GM23248 (cell line): Measurements from ENCODE around the gene RELN. TPM values are rescaled to one million over a fixed set of nuclear protein-coding genes. Genes with fewer than 3 reads are reported as not detected.

Experiments used
- DNase-seq: peaks from one replicate; pipeline ENCODE4 v3.0.0-alpha.2; 2015
- H2AFZ ChIP-seq: fragments of 200-600 bp; sonication (generic); 2 replicates; pipeline ENCODE4 v1.6.1; 2016; ENCODE audit warnings: antibody characterized with exemption
- H3F3A ChIP-seq: fragments of 200-600 bp; sonication (generic); 2 replicates; pipeline ENCODE4 v1.6.1; 2016; ENCODE audit warnings: mild to moderate bottlenecking, antibody characterized with exemption, mixed run types; ENCODE audit not compliant: insufficient read depth
- H3K27ac ChIP-seq: fragments of 200-600 bp; sonication (generic); 2 replicates; pipeline ENCODE4 v1.5.1; 2016; ENCODE audit warnings: mild to moderate bottlenecking
- H3K27me3 ChIP-seq: fragments of 200-600 bp; sonication (generic); replicated peaks from 2 replicates; pipeline ENCODE4 v1.6.1; 2016; ENCODE audit warnings: mild to moderate bottlenecking; ENCODE audit not compliant: insufficient read depth
- H3K36me3 ChIP-seq: fragments of 200-600 bp; sonication (generic); 2 replicates; pipeline ENCODE4 v1.6.1; 2016; ENCODE audit warnings: low read depth, mild to moderate bottlenecking
- H3K4me1 ChIP-seq: fragments of 200-600 bp; sonication (generic); 2 replicates; pipeline ENCODE4 v1.6.1; 2016; ENCODE audit warnings: mild to moderate bottlenecking; ENCODE audit not compliant: insufficient read depth
- H3K4me2 ChIP-seq: fragments of 200-600 bp; sonication (generic); one replicate; pipeline ENCODE4 v1.6.1; 2016; ENCODE audit warnings: mild to moderate bottlenecking; ENCODE audit not compliant: unreplicated experiment
- H3K4me3 ChIP-seq: fragments of 200-600 bp; sonication (generic); 2 replicates; pipeline ENCODE4 v1.5.1; 2016; ENCODE audit warnings: mild to moderate bottlenecking
- H3K79me2 ChIP-seq: fragments of 200-600 bp; sonication (generic); 2 replicates; pipeline ENCODE4 v1.6.1; 2016; ENCODE audit warnings: mild to moderate bottlenecking; ENCODE audit not compliant: insufficient read depth
- H3K9ac ChIP-seq: fragments of 200-600 bp; sonication (generic); 2 replicates; pipeline ENCODE4 v1.6.1; 2016; ENCODE audit warnings: mild to moderate bottlenecking
- H3K9me2 ChIP-seq: fragments of 200-600 bp; sonication (generic); 2 replicates; pipeline ENCODE4 v1.6.1; 2016; ENCODE audit warnings: mixed run types, mild to moderate bottlenecking, moderate library complexity; ENCODE audit not compliant: insufficient read depth
- H3K9me3 ChIP-seq: fragments of 200-600 bp; sonication (generic); one replicate; pipeline ENCODE4 v1.6.1; 2017; ENCODE audit warnings: low read depth
- H4K20me1 ChIP-seq: fragments of 200-600 bp; sonication (generic); 2 replicates; pipeline ENCODE4 v1.6.0; 2016; ENCODE audit not compliant: insufficient read depth
- EZH2 ChIP-seq: fragments of 200-600 bp; sonication (generic); IDR thresholded peaks from 2 replicates; pipeline ENCODE4 v1.6.1; 2018; ENCODE audit warnings: antibody characterized with exemption, mild to moderate bottlenecking; ENCODE audit not compliant: insufficient read depth, poor library complexity, severe bottlenecking
- EZH2phosphoT487 ChIP-seq: fragments of 200-600 bp; sonication (generic); IDR thresholded peaks from 2 replicates; pipeline ENCODE4 v1.6.1; 2018; ENCODE audit warnings: antibody characterized with exemption, moderate library complexity, mild to moderate bottlenecking, low read depth; ENCODE audit not compliant: insufficient read depth
- WGBS, 2 experiments: methylation state at CpG; one replicate each; pipeline ENCODE4 v1.1.6; 2015 to 2017; ENCODE audit warnings: low lambda C conversion rate in 2 of 2, low coverage in 1 of 2; ENCODE audit errors: missing lambda C conversion rate in 2 of 2; 5-methylcytosine and 5-hydroxymethylcytosine counted together
- in situ Hi-C: fragments of 300-500 bp; cut with MboI; formaldehyde crosslinking; loops from 2 replicates; pipeline ENCODE4 v1.15.0; 2020
- polyA plus RNA-seq: library from polyadenylated mRNA; unstranded; fragments of >200 nt; fragmentation: Nextera tagmentation; extraction: Ambion mirVana; gene quantifications from 2 replicates; pipeline ENCODE4 v1.2.1, GENCODE V29; 2016
- total RNA-seq: library from RNA; depleted of rRNA; stranded (reverse); fragments of >200 nt; shearing (Covaris generic); gene quantifications from 2 replicates; pipeline ENCODE4 v1.2.3, GENCODE V29; 2014

Gene RELN
- total and polyA plus RNA-seq, 2 experiments from 2014 or later: 0.76 to 0.97 TPM

DNA sequence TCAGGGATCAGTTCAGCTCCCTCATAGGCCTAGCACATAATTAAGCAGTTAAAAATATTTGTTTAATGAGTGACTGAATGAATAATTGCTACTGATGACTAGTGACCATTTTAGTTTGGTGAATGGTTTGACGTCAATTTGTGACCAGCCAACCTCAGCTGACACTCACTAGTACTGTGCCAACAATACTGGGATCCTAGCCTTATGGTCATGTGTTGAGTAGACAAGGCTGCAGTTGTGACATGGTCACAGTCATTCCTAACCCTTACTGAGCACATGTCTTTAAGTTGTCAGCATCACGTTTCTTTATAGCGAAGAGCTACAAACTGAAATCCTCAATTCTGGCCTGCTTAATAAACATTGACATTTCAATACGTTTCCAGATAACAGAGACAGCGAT lies 456.5 kb downstream of the RELN start:
- H3K9me3 ChIP-seq: no peaks in the 10 kb centered on the region
- H4K20me1 ChIP-seq: no peaks in the 10 kb centered on the region
- no peaks in the 10 kb centered on the region; the same call in 1 of the 2 replicates for H3K27me3 ChIP-seq
- H3K9ac ChIP-seq: no peak overlapping the region
- no peak overlapping the region for H3K4me3 ChIP-seq
- WGBS, 2 experiments: 49 to 51% methylated on average over 5 of the region's 5 CpGs
- H3K9me2 ChIP-seq: no peaks in the 10 kb centered on the region
- H3K79me2 ChIP-seq: no peaks in the 10 kb centered on the region
- H2AFZ ChIP-seq: no peak overlapping the region
- no peaks in the 10 kb centered on the region for H3F3A ChIP-seq
- H3K36me3 ChIP-seq: no peaks in the 10 kb centered on the region
- DNase-seq: no peak
- in situ Hi-C loops: no loop called here
- no peak overlapping the region for H3K4me2 ChIP-seq
- H3K27ac ChIP-seq: no peak overlapping the region
- TF ChIP-seq EZH2phosphoT487 (no peak), EZH2 (no peak)
- no peaks in the 10 kb centered on the region for H3K4me1 ChIP-seq

DNA sequence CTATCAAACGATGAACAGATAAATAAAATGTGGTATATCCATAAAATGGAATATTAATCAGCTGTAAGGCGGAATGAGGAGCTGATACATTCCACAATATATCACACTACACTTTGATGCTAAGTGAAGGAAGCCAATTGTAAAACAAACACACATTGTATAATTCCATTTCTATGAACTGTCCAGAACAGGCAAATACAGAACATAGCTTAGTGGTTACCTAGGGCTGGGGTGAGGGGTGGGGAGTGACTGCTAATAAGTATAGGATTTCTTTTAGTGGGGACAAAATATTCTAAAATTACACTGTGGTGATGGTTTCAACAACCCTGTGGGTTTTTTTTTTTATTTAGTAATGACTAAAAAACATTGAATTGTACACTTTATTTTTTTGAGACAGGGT lies 461.3 kb downstream of the RELN start:
- Histone ChIP-seq H3K27me3 (no peaks in the 10 kb centered on the region), H3K9me3 (no peaks in the 10 kb centered on the region), H3K4me2 (no peak overlapping the region), H3F3A (no peaks in the 10 kb centered on the region), H3K9me2 (no peaks in the 10 kb centered on the region), H3K9ac (no peak overlapping the region), H3K4me1 (no peaks in the 10 kb centered on the region), H3K79me2 (no peaks in the 10 kb centered on the region), H3K4me3 (no peak overlapping the region), H3K36me3 (no peaks in the 10 kb centered on the region), H4K20me1 (no peaks in the 10 kb centered on the region), H3K27ac (no peak overlapping the region), H2AFZ (no peak overlapping the region)
- in situ Hi-C loops: no loop called here
- TF ChIP-seq EZH2: no peak
- no peak for TF ChIP-seq EZH2phosphoT487
- no peak for DNase-seq
- WGBS, 2 experiments: 61 to 65% methylated on average over 2 of the region's 2 CpGs

DNA sequence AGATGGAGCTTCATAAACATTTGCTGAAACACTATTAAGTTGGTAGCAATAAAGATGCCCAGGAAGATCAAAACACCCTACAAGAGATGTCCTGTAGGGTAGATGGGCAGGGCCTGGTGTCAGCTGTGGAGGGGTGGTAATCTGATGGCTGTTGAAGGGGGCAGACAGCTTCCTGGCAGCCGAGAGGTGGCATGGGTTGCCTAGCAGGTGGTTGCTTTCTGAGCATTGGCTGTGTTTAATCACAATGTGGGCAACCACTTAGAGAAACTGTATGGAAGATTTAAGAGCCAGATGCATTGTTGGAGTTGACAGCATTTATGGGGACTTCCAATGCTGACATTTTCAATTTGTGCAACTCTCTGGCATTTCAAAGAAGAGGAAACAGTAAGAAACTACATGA lies 463.5 kb downstream of the RELN start:
- Histone ChIP-seq H4K20me1 (no peaks in the 10 kb centered on the region), H3K36me3 (no peaks in the 10 kb centered on the region), H3K27ac (no peak overlapping the region), H2AFZ (no peak overlapping the region), H3K9me2 (no peaks in the 10 kb centered on the region), H3K79me2 (no peaks in the 10 kb centered on the region), H3F3A (no peaks in the 10 kb centered on the region), H3K9me3 (no peaks in the 10 kb centered on the region), H3K9ac (no peak overlapping the region), H3K4me1 (no peaks in the 10 kb centered on the region), H3K27me3 (no peaks in the 10 kb centered on the region), H3K4me2 (no peak overlapping the region), H3K4me3 (no peak overlapping the region)
- WGBS, 2 experiments: 13 to 15% methylated on average over 1 of the region's 1 CpG
- no peak for DNase-seq
- TF ChIP-seq EZH2: no peak
- TF ChIP-seq EZH2phosphoT487: no peak
- in situ Hi-C loops: no loop called here

DNA sequence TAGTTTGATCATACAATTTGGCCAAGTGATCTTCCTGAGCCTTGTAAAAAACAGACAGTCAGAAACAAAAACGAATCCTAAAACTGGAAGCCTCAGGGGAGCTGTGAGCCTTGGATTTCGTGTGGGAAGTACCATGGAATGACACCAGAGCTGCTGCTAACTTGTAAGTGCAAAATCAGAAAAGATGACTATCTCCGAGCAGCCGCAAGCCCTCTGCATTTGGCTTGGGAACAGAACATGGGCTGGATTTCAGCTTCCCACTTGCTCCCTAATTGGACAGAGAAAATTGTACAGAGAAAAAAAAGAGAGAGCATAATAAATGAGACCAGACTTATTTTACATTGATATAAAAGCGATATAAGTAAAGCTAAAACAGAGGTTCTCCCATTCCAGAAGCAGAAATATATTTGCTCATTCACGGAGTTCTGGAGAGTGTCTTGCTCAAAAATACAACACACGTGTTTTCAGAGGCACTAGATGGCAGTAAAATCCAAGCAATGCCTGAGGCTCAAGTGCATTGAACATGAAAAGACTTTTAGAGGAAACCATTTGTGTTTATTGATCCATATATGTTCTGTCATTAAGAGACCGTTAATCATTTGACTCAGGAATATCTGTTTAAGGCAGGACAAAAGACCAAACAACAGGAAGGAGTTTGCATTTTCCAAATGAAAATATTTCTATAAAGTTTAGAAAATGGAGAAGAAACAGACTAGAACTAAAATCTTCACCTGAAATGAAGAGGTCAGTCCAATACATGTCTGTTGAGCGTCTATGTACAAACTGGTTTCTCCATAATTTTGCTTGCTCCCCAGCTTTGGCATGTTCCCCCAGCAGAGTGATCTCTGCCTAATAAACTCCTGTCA lies 465.2 kb downstream of the RELN start:
- no peaks in the 10 kb centered on the region for H3K4me1 ChIP-seq
- no peak overlapping the region for H3K27ac ChIP-seq
- peak overlapping the region; percentile 70 for H2AFZ ChIP-seq
- H3K79me2 ChIP-seq: no peaks in the 10 kb centered on the region
- peak overlapping the region; percentile 32 for H3K4me3 ChIP-seq
- H3K9ac ChIP-seq: no peak overlapping the region
- WGBS, 2 experiments: 25 to 26% methylated on average over 9 of the region's 9 CpGs
- H3K4me2 ChIP-seq: peak overlapping the region; percentile 54
- H3K9me2 ChIP-seq: no peaks in the 10 kb centered on the region
- in situ Hi-C loops: no loop called here
- no peaks in the 10 kb centered on the region for H4K20me1 ChIP-seq
- no peak for TF ChIP-seq EZH2
- H3F3A ChIP-seq: no peaks in the 10 kb centered on the region
- H3K27me3 ChIP-seq: no peaks in the 10 kb centered on the region
- no peaks in the 10 kb centered on the region for H3K9me3 ChIP-seq
- no peaks in the 10 kb centered on the region for H3K36me3 ChIP-seq
- peak; percentile 50 for DNase-seq
